Prostate gland (tissue), 2 donors: ENCODE results near the gene RAB30. TPM values are rescaled to one million over a fixed set of nuclear protein-coding genes. Genes with fewer than 3 reads are reported as not detected.
A peak's percentile ranks its signal among the peaks of the same experiment; 100 is the strongest.

Source experiments
- DNase-seq: peaks from one replicate; pipeline ENCODE4 v3.0.0-alpha.2; 2019; ENCODE audit warnings: low spot score
- H3K27ac ChIP-seq, 2 donors: fragments of 200-600 bp; sonication (generic); 2 replicates each; pipeline ENCODE4 v1.5.1; 2017 to 2019
- H3K27me3 ChIP-seq: fragments of 200-600 bp; sonication (generic); replicated peaks from 2 replicates; pipeline ENCODE4 v1.5.1; 2019; ENCODE audit not compliant: insufficient read depth
- H3K36me3 ChIP-seq, 2 donors: fragments of 200-600 bp; sonication (generic); 1 replicate in 1 of 2; 2 replicates in 1 of 2; pipeline versions ENCODE4 v1.5.1 to v1.8.1; 2017 to 2019
- H3K4me1 ChIP-seq: fragments of 200-600 bp; sonication (generic); replicated peaks from 2 replicates; pipeline ENCODE4 v1.5.1; 2019
- H3K4me3 ChIP-seq, 2 donors: fragments of 200-600 bp; sonication (generic); 2 replicates each; pipeline ENCODE4 v1.5.1; 2017 to 2019
- H3K9me3 ChIP-seq: fragments of 200-600 bp; sonication (generic); 2 replicates; pipeline ENCODE4 v1.5.1; 2017
- POLR2A ChIP-seq: fragments of 450-650 bp; IDR thresholded peaks from one replicate; pipeline ENCODE4 v1.6.1; 2016; ENCODE audit warnings: antibody characterized with exemption, mild to moderate bottlenecking
- POLR2AphosphoS5 ChIP-seq: sonication (generic); formaldehyde crosslinking; IDR thresholded peaks from one replicate; pipeline ENCODE4 v1.6.1; 2017; ENCODE audit warnings: antibody characterized with exemption
- WGBS: methylation state at CpG from one replicate; pipeline ENCODE4 v1.1.5; 2018; 5-methylcytosine and 5-hydroxymethylcytosine counted together
- intact Hi-C: fragments of 100-400 bp; cut with DNase I; formaldehyde crosslinking; loops from one replicate; pipeline ENCODE4 v1.14.2; 2022
- total RNA-seq, 2 donors: library from RNA; depleted of rRNA; stranded (reverse); fragments of >200 nt; gene quantifications; one replicate each; pipeline ENCODE4 v1.1.0, GENCODE V29; 2016
- TF ChIP-seq, protein P1 (sequence below), 4 experiments: fragments of 200-600 bp in 2 of 4; fragments of 450-650 bp in 2 of 4; sonication (generic) in 2 of 4; IDR thresholded peaks; 1 replicate in 3 of 4; 2 replicates in 1 of 4; pipeline ENCODE4 v1.5.1; 2016 to 2019; ENCODE audit warnings: antibody characterized with exemption in 4 of 4, mild to moderate bottlenecking in 2 of 4, moderate library complexity in 2 of 4

Gene RAB30
- total RNA-seq, 2 donors from 2014 or later: 13.3 to 15.9 TPM

DNA sequence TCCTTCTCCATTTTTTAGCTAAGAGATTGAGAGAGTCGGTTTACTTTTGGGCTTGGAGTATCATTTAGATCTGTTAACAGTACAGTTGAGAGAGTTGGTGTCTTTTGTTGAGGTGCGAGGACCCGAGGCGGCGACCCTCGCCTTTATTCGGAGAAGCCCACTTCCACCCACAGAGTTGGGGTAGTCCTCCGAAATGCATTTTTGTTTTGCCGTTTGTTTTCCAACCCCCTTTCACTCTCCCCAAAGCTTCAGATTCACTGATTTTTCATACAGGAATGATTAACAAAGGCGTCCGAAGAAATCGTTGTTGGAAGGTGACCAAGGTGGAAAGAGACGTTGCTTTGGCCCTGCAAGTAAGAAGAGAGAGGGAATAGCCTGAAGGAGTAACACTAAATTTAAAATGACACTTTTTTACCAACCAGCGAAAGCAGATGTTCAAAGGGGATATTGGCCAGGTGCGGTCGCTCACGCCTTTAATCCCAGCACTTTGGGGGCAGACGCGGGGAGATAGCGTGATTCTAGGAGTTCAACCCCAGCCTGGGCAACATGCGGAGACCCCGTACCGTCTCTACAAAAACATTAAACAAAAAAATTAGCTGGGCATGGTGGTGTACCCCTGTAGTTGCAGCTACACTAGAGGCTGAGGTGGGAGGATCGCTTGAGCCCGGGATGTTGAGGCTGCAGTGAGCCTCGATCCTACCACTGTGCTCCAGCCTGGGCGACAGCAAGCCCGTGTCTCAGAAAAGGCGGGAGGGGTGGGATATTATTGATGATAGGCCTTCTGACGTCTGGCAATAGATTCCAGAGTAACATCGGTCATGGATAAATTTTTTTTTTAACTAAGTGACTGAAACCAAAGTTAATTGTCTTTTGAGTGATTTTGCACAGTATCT is 899 bp upstream of the RAB30 start:
- peak overlapping the region; percentile 84 to 90 for H3K4me3 ChIP-seq
- TF ChIP-seq POLR2AphosphoS5: no peak
- TF ChIP-seq, protein P1, sequence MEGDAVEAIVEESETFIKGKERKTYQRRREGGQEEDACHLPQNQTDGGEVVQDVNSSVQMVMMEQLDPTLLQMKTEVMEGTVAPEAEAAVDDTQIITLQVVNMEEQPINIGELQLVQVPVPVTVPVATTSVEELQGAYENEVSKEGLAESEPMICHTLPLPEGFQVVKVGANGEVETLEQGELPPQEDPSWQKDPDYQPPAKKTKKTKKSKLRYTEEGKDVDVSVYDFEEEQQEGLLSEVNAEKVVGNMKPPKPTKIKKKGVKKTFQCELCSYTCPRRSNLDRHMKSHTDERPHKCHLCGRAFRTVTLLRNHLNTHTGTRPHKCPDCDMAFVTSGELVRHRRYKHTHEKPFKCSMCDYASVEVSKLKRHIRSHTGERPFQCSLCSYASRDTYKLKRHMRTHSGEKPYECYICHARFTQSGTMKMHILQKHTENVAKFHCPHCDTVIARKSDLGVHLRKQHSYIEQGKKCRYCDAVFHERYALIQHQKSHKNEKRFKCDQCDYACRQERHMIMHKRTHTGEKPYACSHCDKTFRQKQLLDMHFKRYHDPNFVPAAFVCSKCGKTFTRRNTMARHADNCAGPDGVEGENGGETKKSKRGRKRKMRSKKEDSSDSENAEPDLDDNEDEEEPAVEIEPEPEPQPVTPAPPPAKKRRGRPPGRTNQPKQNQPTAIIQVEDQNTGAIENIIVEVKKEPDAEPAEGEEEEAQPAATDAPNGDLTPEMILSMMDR (IDR thresholded peaks at IDR 0.05): no peak
- peak overlapping the region; percentile 94 to 95 for H3K27ac ChIP-seq
- no peaks in the 10 kb centered on the region for H3K27me3 ChIP-seq
- H3K4me1 ChIP-seq: peaks cover 3% of the 10 kb centered on the region
- no peak for DNase-seq
- 9% methylated on average over 31 of the region's 31 CpGs for WGBS
- intact Hi-C loops: loop anchor here (5.0 to 10.0 kb wide), 3 partner anchors 55 to 170 kb away; partner anchors contain the start of genes ANKRD42, DDIAS and PRCP
- H3K36me3 ChIP-seq: no peaks in the 10 kb centered on the region
- no peaks in the 10 kb centered on the region for H3K9me3 ChIP-seq

- TF ChIP-seq POLR2A (no peak), POLR2AphosphoS5 (no peak)
- TF ChIP-seq, protein P1 (IDR thresholded peaks at IDR 0.05): no peak
- Histone ChIP-seq H3K27ac (peak overlapping the region; percentile 94 to 95), H3K36me3 (no peaks in the 10 kb centered on the region), H3K27me3 (no peaks in the 10 kb centered on the region), H3K4me1 (peaks cover 3% of the 10 kb centered on the region), H3K4me3 (peak overlapping the region; percentile 84 to 90), H3K9me3 (no peaks in the 10 kb centered on the region)
- peak; percentile 32 for DNase-seq
- intact Hi-C loops: loop anchor here (2.0 to 10.0 kb wide), 4 partner anchors 56 to 169 kb away; partner anchors contain the start of genes ANKRD42, DDIAS, PCF11 and PRCP
- WGBS: under 1% methylated on average over 22 of the region's 22 CpGs
These were observed 748 bp downstream of the RAB30 start for GRCh38 chr11:83070731-83071566.

DNA sequence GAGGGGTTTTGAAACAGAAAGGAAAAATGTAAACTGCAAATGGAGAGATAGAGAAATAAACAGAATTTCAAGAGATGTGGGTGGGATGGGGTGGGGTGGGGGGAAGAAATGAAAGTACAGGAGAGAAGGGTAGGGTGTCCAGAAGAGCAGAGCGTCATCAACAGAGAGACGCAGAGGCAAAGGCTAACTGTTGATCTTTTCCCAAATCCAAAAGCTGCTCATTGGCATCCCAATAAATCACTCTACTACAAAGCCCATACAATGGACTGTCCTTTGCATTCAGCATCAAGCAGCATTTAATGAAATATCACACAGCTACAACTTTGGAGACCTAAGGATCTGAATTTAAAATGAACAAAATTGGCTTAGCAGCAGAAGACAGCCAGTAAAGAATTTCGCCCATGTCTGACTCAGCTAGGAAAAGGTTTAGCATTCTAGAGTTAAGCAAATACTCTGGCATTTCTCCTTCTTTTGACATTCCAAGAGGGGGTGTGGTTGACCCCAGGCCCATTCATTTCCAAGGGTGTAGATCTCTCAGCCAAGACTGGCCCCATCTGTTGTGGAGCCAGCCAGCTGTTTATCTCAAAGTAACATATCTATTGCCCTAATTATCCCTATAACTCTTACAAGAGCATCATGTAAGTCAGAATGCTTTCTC is 1.5 kb downstream of the RAB30 start:
- H3K9me3 ChIP-seq: no peaks in the 10 kb centered on the region
- intact Hi-C loops: loop anchor here (2.0 to 10.0 kb wide), 4 partner anchors 57 to 168 kb away; partner anchors contain the start of genes ANKRD42, DDIAS, PCF11 and PRCP
- peak overlapping the region; percentile 94 to 95 for H3K27ac ChIP-seq
- H3K27me3 ChIP-seq: no peaks in the 10 kb centered on the region
- DNase-seq: no peak
- H3K4me3 ChIP-seq: peak overlapping the region; percentile 84 to 90
- H3K36me3 ChIP-seq: no peaks in the 10 kb centered on the region
- TF ChIP-seq POLR2A (no peak), POLR2AphosphoS5 (no peak)
- TF ChIP-seq, protein P1 (IDR thresholded peaks at IDR 0.05): no peak
- 33% methylated on average over 3 of the region's 3 CpGs for WGBS
- peaks cover 3% of the 10 kb centered on the region for H3K4me1 ChIP-seq

GRCh38 chr11:83069441-83070043 is 2.2 kb downstream of the RAB30 start:
- Histone ChIP-seq H3K27me3 (no peaks in the 10 kb centered on the region), H3K4me3 (no peak overlapping the region), H3K36me3 (no peaks in the 10 kb centered on the region), H3K27ac (peak overlapping the region; percentile 0 to 95), H3K4me1 (peaks cover 3% of the 10 kb centered on the region), H3K9me3 (no peaks in the 10 kb centered on the region)
- intact Hi-C loops: loop anchor here (2.0 to 10.0 kb wide), 5 partner anchors 58 to 167 kb away; partner anchors contain the start of genes ANKRD42, DDIAS, PCF11 and PRCP
- TF ChIP-seq, protein P1 (IDR thresholded peaks at IDR 0.05): no peak
- TF ChIP-seq POLR2AphosphoS5: no peak
- TF ChIP-seq POLR2A: no peak
- no peak for DNase-seq
